K562 (cell line): ENCODE measurements around the gene IGF1R. TPM values are rescaled to one million over a fixed set of nuclear protein-coding genes. Genes with fewer than 3 reads are reported as not detected.

Experiments used
- CGGBP1 ChIP-seq: fragments of 250-450 bp; sonication (Bioruptor Pico); IDR thresholded peaks from 2 replicates; pipeline ENCODE4 v1.9.0; 2021; ENCODE audit warnings: mild to moderate bottlenecking
- E2F8 ChIP-seq: fragments of 450-650 bp; IDR thresholded peaks from 2 replicates; pipeline ENCODE4 v1.7.1; 2018; ENCODE audit warnings: mild to moderate bottlenecking, low read depth; ENCODE audit not compliant: partially characterized antibody
- MYC ChIP-seq, 2 experiments: fragments of 250-450 bp in 1 of 2; sonication (Bioruptor Pico) in 1 of 2; IDR thresholded peaks; 2 replicates each; pipeline versions ENCODE4 v1.5.1 to v1.6.1; 2012 to 2021; ENCODE audit warnings: low read depth in 2 of 2, borderline replicate concordance in 1 of 2, improper control_type of control experiment in 1 of 2, low read length in 1 of 2, mild to moderate bottlenecking in 1 of 2, moderate library complexity in 1 of 2
- PKNOX1 ChIP-seq: fragments of 450-650 bp; IDR thresholded peaks from 2 replicates; pipeline ENCODE4 v1.6.1; 2016
- PTRF ChIP-seq: fragments of 450-650 bp; IDR thresholded peaks from 2 replicates; pipeline ENCODE4 v1.6.1; 2016; ENCODE audit warnings: mild to moderate bottlenecking, missing genetic modification characterization, missing compliant biosample characterization
- SIRT6 ChIP-seq: IDR thresholded peaks from one replicate; pipeline ENCODE4 v1.6.1; 2012; ENCODE audit warnings: low read depth, mild to moderate bottlenecking, control low read depth, inconsistent platforms, low read length, moderate library complexity
- U2AF1 ChIP-seq: fragments of 200-400 bp; formaldehyde crosslinking; optimal IDR thresholded peaks from 2 replicates; pipeline ENCODE3; 2017; ENCODE audit warnings: mild to moderate bottlenecking, low read depth, low read length, moderate library complexity
- ZNF79 ChIP-seq: fragments of 250-450 bp; sonication (Bioruptor Pico); IDR thresholded peaks from 2 replicates; pipeline ENCODE4 v1.4.0; 2020; ENCODE audit warnings: low read depth, mild to moderate bottlenecking, moderate library complexity
- polyA plus RNA-seq, 8 experiments: library from polyadenylated mRNA; depleted of rRNA in 4 of 8; stranded (reverse) in 5 of 8; unstranded in 3 of 8; fragments of >200 nt; fragmentation: Nextera tagmentation in 2 of 8; fragmentation: Illumina TruSeq in 1 of 8; extraction: Ambion mirVana in 2 of 8; extraction: Trizol in 1 of 8; gene quantifications; 2 replicates each; pipeline versions ENCODE4 v1.2.1 to v1.2.3, GENCODE V29; 2011 to 2014; ENCODE audit warnings: inconsistent platforms in 1 of 8, missing spikeins in 1 of 8
- total RNA-seq, 7 experiments: library from RNA; depleted of rRNA in 6 of 7; stranded (reverse); fragments of >200 nt in 6 of 7; fragmentation: Illumina TruSeq in 2 of 7; extraction: Trizol in 2 of 7; gene quantifications; 2 replicates each; pipeline versions ENCODE4 v1.2.1 to v1.2.3, GENCODE V29; 2011 to 2021; ENCODE audit warnings: low replicate concordance in 1 of 7

The IGF1R gene
- total and polyA plus RNA-seq, 9 of the 15 experiments (the other 6 are each of a cell fraction or from before 2014, with no cell fraction given): 0.35 to 8.0 (median 1.6) TPM

GRCh38 chr15:98737159-98737558, 88.8 kb downstream of the IGF1R start (continued):
- no peak for TF ChIP-seq PKNOX1
- no peak for TF ChIP-seq SIRT6
- no peak for TF ChIP-seq PTRF (tag)
- TF ChIP-seq E2F8: no peak
- no peak for TF ChIP-seq MYC (IDR thresholded peaks at IDR 0.05; ENCODE audit: low read depth, low read length)
- no peak for TF ChIP-seq MYC (CRISPR knock-in tag; IDR thresholded peaks at IDR 0.05; ENCODE audit: borderline replicate concordance, low read depth)
- no peak for TF ChIP-seq CGGBP1 (CRISPR knock-in tag)
- no peak for TF ChIP-seq ZNF79 (CRISPR knock-in tag)
- TF ChIP-seq U2AF1: no peak
